ENCODE results near the gene LDHA. TPM values are rescaled to one million over a fixed set of nuclear protein-coding genes. Genes with fewer than 3 reads are reported as not detected.
A peak's percentile ranks its signal among the peaks of the same experiment; 100 is the strongest.

The LDHA gene
- total RNA-seq, 1 experiment from 2014 or later, result 1,441 TPM

- Histone ChIP-seq H4K20me1 (ENCODE audit: low read length) (no peaks in the 10 kb centered on the region), H3K9me3 (ENCODE audit: low read length) (no peaks in the 10 kb centered on the region), H3K79me2 (ENCODE audit: low read length) (no peaks in the 10 kb centered on the region), H3K9me2 (replicated peaks; ENCODE audit: low read length) (no peaks in the 10 kb centered on the region), H2AFZ (ENCODE audit: low read length) (no peak overlapping the region), H3K4me3 (ENCODE audit: low read length) (no peak overlapping the region), H3K27ac (ENCODE audit: low read length) (no peak overlapping the region), H3K36me3 (ENCODE audit: low read depth, low read length) (no peaks in the 10 kb centered on the region), H3K27me3 (ENCODE audit: low read length) (no peaks in the 10 kb centered on the region), H3K4me1 (ENCODE audit: insufficient read depth, low read length) (peaks cover 16% of the 10 kb centered on the region), H3K9ac (ENCODE audit: low read length) (no peak overlapping the region), H3K4me2 (ENCODE audit: low read length) (no peak overlapping the region), H3F3A (ENCODE audit: low read length, unreplicated experiment) (no peaks in the 10 kb centered on the region)
- no TSS peak for BruUV-seq (replicated peaks)
- intact Hi-C loops (cut with micrococcal nuclease), result no loop called here
- ATAC-seq, result peak; percentile 64
- CTCF ChIA-PET, result no interaction called here
- POLR2A ChIA-PET (ENCODE audit: unreplicated experiment), result interaction anchor here (0.6 kb wide), 1 partner anchor 51 kb away, joined by 3 read pairs; no protein-coding TSS in a partner anchor
- TF ChIP-seq CTCF (conservative IDR thresholded peaks at IDR 0.05; ENCODE audit: low read depth, low read length) (no peak), EZH2phosphoT487 (IDR thresholded peaks at IDR 0.05; ENCODE audit: borderline replicate concordance, low read length) (no peak), EZH2 (IDR thresholded peaks at IDR 0.05; ENCODE audit: low read length, unreplicated experiment) (no peak)
- peak; percentile 60 for DNase-seq
Observed at GRCh38 chr11:18452927-18453326, 58.6 kb downstream of the LDHA start.

- Histone ChIP-seq H3F3A (ENCODE audit: low read length, unreplicated experiment) (no peaks in the 10 kb centered on the region), H3K4me1 (ENCODE audit: insufficient read depth, low read length) (peaks cover 17% of the 10 kb centered on the region), H3K4me2 (ENCODE audit: low read length) (no peak within 1 kb of the TSS), H3K9me3 (ENCODE audit: low read length) (no peaks in the 10 kb centered on the region), H3K36me3 (ENCODE audit: low read depth, low read length) (no peaks in the 10 kb centered on the region), H3K9ac (ENCODE audit: low read length) (no peak within 1 kb of the TSS), H3K4me3 (ENCODE audit: low read length) (no peak within 1 kb of the TSS), H2AFZ (ENCODE audit: low read length) (no peak within 1 kb of the TSS), H4K20me1 (ENCODE audit: low read length) (no peaks in the 10 kb centered on the region), H3K27ac (ENCODE audit: low read length) (no peak within 1 kb of the TSS), H3K9me2 (replicated peaks; ENCODE audit: low read length) (no peaks in the 10 kb centered on the region), H3K79me2 (ENCODE audit: low read length) (no peaks in the 10 kb centered on the region), H3K27me3 (ENCODE audit: low read length) (no peaks in the 10 kb centered on the region)
- ATAC-seq (no peak), DNase-seq (no peak)
- POLR2A ChIA-PET (ENCODE audit: unreplicated experiment), result no interaction called here
- intact Hi-C loops (cut with micrococcal nuclease), result no loop called here
- no TSS peak for BruUV-seq (replicated peaks)
- TF ChIP-seq EZH2 (IDR thresholded peaks at IDR 0.05; ENCODE audit: low read length, unreplicated experiment), result no peak
- no peak for TF ChIP-seq CTCF (conservative IDR thresholded peaks at IDR 0.05; ENCODE audit: low read depth, low read length)
- TF ChIP-seq EZH2phosphoT487 (IDR thresholded peaks at IDR 0.05; ENCODE audit: borderline replicate concordance, low read length), result no peak
- CTCF ChIA-PET, result no interaction called here
Observed at GRCh38 chr11:18455686-18456372, 61.5 kb downstream of the LDHA start, which contains the start of gene LDHAL6A. TSS of gene LDHAL6A (plus strand) at chr11:18455856. CDS start at chr11:18456681, 825 bp downstream.

- Histone ChIP-seq H3F3A (ENCODE audit: low read length, unreplicated experiment) (no peaks in the 10 kb centered on the region), H3K9me3 (ENCODE audit: low read length) (no peaks in the 10 kb centered on the region), H3K4me1 (ENCODE audit: insufficient read depth, low read length) (peaks cover 17% of the 10 kb centered on the region), H3K4me3 (ENCODE audit: low read length) (no peak overlapping the region), H3K9ac (ENCODE audit: low read length) (no peak overlapping the region), H4K20me1 (ENCODE audit: low read length) (no peaks in the 10 kb centered on the region), H2AFZ (ENCODE audit: low read length) (no peak overlapping the region), H3K9me2 (replicated peaks; ENCODE audit: low read length) (no peaks in the 10 kb centered on the region), H3K27me3 (ENCODE audit: low read length) (no peaks in the 10 kb centered on the region), H3K79me2 (ENCODE audit: low read length) (no peaks in the 10 kb centered on the region), H3K36me3 (ENCODE audit: low read depth, low read length) (no peaks in the 10 kb centered on the region), H3K4me2 (ENCODE audit: low read length) (no peak overlapping the region), H3K27ac (ENCODE audit: low read length) (no peak overlapping the region)
- TF ChIP-seq CTCF (conservative IDR thresholded peaks at IDR 0.05; ENCODE audit: low read depth, low read length) (no peak), EZH2phosphoT487 (IDR thresholded peaks at IDR 0.05; ENCODE audit: borderline replicate concordance, low read length) (no peak), EZH2 (IDR thresholded peaks at IDR 0.05; ENCODE audit: low read length, unreplicated experiment) (no peak)
- CTCF ChIA-PET, result no interaction called here
- POLR2A ChIA-PET (ENCODE audit: unreplicated experiment), result no interaction called here
- ATAC-seq, result peak; percentile 81
- DNase-seq, result peak; percentile 55
- BruUV-seq (replicated peaks), result no TSS peak
- intact Hi-C loops (cut with micrococcal nuclease), result no loop called here
Observed at GRCh38 chr11:18457450-18457849, 63.1 kb downstream of the LDHA start.
